ENCODE data around the gene DMRT2.

DMRT2 gene

GRCh38 chr9:1047591-1048230, 2.4 kb upstream of the DMRT2 start:
- DNase-seq = no peak

GRCh38 chr9:1048231-1048619, 1.9 kb upstream of the DMRT2 start:
- no peak for DNase-seq

- DNase-seq = no peak
Measured at GRCh38 chr9:1048811-1049210, 1.3 kb upstream of the DMRT2 start.

DNA sequence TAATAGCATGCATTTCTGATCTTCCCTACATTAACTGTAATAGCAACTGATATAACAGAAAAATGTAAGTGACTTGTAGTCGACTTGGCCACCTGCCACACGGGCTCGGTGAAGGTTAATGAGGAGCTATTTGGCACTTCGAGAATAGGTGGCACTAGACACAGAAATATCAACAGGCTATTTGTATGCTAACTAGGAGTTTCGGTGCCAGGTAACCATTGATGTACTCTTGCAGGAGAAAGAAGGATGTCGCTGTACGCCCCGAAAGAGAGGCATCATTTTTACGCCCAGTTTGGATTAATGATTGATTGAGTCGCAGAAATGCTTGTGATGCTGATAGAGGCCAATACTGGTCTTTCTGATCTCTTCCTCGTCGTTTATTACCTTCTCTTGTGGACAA, 516 bp upstream of the DMRT2 start:
- no peak for DNase-seq

GRCh38 chr9:1051210-1051583, 1.0 kb downstream of the DMRT2 start:
- peak; percentile 45 for DNase-seq

- peak; percentile 45 for DNase-seq
Measured at GRCh38 chr9:1051584-1052275, 1.6 kb downstream of the DMRT2 start.

DNA sequence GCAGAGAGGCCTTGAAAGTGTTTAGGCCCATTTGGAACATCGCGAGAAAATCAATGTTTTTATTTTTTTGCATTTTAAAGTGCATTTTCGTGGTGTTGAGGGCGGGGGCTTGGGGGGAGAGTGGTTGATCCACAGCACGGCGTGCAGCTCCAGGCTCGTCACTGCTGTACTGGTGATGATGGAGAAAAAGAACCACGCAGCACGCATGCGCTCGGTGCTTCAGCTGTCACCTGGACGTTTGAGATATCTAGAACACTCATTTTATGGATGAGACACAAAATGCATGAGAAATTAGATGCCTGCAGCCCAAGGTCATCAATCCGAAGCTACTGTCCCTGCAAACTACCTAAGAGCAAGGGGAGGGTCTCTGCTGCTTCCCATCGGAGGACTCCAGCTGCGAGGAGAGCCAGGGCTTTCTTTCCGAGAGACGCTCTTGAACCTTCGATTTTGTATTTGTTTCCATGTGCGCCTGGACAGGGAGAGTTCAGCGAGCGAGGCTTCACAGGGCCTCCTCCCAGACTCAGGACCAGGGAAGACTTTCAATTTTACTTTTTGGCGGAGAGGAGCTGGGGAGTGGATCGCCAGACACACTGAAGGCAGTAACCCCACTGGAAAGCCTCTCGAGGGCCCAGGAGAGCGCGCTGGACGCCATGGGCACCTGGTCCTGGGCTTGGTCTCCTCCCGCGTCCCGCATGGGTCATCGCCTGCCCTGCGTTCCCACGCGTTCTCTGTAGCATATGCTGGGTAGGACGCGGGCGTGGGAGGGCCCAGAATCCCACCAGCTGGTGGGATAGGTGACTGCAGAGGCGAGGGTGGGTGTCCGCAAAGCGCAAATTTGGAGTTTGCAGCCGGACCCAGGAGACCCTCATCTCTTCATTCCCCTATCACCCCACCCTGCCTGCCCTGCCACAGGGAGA, 2.5 kb downstream of the DMRT2 start:
- no peak for DNase-seq

DNA sequence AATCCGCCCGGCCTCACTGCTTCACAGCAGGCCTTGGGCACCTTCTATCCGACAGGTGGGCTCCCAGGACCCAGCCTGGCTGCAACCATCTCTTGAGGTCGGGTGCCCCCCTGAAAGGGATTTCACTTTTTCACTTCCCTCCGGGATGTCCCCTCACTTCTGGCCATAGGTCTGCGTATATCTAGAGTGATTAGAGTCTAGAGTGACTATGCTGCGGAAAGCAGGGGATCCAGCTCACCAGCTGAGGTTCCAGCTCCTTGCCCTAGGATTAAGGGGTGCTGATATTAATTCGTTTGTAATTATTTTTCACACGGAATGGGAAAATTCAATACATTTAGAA, 3.1 kb downstream of the DMRT2 start:
- DNase-seq = no peak

DNA sequence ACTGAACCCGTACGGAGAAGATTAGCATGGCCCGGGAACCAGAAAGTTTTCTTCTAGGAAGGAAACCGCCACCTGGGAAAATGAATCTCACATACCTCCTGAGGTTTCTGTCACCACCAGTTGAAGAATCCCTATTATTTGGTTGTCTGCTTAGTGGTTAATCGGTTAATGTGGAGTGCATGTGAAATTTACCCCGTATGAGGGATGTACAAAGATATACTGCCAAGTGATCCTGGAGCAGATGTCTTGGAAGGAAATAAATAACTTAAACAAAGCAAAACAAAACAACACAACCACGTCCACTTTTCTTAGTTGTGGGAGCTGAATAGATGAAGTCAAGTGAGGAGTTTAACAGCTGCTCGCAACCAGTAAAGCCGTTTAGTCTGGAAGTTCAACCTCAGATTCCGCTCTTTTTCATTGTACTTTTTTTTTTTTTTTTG, 3.8 kb downstream of the DMRT2 start:
- no peak for DNase-seq

DNA sequence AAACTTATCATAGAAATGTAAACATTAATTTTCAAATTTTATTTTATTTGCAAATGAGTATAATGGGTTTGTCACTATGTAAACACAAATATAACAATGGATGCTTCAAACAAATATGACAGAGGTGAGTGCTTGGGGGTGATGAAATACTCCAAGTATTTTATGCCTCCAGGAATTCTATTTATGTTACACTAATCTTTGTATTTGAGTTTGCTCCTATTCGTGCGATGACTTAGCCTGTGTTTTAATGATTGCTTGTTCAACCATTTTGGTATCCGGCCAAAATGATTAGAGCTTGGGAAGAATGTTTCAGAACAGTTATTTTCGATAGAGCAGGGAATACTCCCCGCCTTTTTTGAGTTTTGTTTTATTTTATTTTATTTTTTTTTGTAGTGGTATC, 5.0 kb downstream of the DMRT2 start:
- DNase-seq = no peak

GRCh38 chr9:1057910-1058309, 7.8 kb downstream of the DMRT2 start:
- DNase-seq = no peak

DNA sequence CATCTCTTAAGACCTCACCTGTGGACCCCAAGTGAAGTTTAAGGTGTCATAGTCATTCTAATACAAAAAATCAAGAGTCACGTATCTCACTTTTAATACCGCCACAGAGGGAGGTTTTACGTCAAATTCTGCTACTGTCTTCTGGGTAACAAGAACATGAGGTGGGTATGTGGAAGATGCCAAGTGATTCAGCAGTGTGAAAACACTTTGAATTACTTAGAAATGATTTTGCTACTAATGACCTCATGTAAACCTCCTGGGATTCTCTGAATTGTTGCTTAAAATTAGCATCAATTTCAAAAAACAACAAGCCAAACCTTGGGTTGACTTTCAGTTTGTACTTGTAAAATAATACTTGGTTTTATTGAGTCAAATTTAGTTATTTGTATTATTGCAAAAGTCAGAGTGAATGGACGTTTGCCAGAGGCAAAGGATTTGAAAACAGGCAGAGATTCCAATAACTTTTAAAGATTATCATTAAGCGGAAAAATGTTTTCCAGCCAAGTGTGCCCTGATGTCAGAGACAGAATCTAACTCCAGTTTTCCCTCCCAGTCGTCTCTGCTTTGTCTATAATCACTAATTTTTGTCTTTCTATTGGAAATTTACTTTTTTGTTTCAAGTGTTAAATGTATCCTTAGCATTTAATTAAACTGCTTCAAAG, 8.8 kb downstream of the DMRT2 start:
- no peak for DNase-seq

DNA sequence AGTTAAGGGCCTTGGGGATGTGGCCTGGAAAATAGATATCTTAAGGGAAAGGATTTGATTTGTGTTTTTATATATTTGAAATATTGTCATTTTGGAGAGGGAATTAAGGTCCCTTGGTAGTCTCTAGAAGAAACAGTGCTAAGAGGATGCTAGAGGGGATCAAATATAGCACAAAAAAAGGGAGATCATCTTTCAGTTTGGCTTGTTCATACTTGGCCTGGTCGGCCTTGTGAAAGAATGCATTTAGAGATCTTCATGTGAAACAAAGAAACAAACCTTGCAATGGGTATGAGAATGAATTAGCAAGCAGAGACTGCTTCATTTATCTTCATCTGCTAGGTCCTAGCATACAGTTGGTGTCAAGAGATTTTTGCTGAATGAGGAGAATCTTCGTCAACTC, 15.0 kb downstream of the DMRT2 start:
- no peak for DNase-seq

DNA sequence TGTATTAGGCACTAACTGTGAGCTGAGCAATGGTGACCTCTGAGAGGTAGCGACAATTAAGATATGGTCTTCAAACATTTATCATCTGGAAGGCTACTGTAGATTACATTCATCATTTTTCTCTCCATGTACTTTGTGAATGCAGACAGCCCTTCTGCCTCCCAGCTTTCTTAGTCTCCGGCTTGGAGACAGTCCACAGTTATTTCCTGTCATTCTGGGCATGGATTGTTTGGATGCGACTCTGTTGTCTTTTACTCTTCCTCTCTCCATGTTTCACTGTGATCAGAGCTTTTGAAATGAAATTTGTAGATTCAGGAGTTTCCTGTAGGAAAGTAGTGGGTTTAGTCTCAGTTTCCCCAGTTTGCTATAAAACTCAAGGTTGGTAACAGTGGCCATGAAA, 20.5 kb downstream of the DMRT2 start:
- DNase-seq = no peak

DNA sequence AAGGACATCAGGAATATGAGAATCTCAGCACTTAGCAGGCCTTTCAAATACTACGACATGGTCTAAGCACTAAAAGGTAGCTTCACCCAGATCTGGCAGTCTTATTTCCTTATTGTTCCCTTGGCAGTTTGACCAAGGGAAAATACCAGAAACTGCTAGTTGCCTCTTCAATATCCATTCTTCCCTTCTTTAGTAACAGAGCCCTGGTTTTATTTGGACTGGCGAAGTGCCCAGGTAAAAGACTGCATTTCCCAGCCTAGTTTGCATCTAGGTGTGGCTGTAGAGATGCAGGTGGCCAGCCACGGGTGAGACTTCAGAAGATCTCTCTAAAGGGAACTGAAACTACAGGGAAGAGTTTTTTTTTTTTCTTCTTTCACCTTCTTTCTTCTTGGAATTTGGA, 21.6 kb downstream of the DMRT2 start:
- DNase-seq = no peak

DNA sequence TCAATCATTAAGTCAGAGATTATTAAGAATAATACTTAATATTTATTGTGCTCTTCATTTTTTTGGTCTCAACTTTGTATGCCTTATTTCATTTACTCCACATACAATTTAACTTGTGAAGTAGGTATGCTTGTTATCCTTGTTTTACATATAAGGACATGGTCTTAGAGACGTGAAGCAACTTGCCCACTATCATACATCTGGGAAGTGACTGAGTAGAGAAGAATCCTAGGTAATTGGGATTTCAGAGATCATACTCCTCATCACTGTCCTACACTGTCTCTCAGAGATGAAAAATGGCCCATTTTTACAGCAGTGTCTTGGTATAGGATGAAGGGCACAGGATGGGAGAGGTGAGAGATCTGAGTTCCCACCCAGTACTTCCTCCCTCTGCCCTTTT, 23.3 kb downstream of the DMRT2 start:
- no peak for DNase-seq

DNA sequence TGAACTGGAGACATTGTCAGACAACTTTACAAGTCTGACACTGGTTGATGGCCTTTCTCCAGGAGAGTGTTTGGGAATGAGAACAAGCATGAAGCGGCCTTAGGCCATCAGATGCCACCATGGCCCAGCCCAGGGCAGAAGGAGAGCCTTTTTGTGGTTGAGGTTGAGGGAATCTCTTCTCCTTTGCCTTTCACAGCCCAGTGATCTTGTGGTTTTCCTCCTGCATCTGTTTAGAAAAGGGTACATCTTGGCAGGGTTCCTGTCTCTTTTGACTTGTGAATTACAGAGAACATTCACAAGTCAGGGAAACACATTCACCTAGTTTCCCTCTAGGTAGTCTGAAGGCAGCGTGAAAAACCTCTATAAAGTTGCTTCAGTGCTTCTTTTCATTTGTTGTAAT, 27.5 kb downstream of the DMRT2 start:
- no peak for DNase-seq

GRCh38 chr9:1083325-1083913, 33.3 kb downstream of the DMRT2 start:
- no peak for DNase-seq

DNA sequence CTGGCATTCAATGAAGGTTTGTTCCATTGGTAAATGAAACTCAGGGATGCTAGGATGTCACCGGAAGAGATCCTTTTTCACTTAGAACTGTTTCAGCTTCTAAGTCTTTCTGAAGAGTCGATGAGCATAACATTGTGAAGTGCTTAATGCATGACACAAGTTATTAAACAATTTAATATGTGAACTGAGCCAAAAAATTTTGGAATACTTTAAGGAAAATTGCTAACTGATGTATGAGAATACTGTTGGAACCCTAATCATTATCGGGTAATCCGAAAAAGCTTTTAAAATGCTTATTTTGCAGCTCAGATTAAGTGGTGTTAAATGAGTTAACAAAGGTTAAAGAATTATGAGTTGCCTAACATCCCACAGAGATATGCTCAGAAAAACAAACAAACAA, 34.9 kb downstream of the DMRT2 start:
- DNase-seq = no peak

DNA sequence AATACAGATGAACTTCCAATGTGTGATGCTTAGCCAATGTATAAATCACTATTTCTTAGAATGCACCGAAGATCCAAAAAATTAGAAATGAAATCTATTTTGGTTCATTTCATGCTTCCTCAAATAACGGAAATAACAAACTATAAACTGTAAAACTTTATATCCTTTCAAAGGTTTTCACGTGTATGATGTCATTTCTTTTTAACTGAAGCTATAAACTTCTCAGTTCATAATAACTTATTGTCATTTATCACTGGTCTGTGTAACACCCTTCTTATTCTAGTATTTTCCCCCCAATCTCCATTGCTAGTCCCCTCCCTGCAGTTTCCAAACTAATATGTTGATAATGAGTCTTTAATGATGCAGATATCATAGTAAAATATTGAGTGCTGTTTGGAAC, 36.4 kb downstream of the DMRT2 start:
- DNase-seq = no peak

DNA sequence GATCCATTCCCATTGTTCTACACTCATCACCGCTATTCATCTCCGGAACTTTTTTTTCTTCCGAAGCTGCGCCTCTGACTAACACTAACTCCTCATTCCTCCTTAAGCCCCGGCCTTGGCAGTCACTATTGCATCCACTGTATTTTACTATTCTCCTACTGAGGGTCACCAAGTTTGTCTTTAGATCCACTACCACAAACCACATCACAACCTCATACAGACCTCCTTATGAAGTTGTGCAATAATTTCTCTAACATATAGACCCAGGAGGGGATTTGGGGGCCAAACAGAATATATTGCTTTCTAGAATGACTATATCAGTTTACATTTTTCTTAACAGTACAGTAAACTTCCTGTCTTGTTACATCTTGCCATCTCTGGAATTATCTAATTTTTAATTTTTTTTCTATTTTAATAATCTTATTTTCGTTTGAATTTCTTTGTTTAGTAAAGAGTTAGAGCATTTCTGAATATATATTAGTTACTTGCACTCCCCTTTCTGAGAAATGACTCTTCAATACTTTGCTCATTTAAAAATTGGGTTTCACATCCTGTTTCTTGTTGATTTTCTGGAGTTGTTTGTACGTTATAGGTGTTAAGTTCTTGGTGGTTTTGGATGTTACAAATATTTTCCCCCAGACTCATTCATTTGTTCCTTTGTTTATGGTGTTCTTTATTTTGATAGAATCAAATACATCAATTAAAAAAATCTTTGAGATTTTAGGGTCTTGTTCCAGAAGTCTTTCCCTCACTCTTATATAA, 37.1 kb downstream of the DMRT2 start:
- no peak for DNase-seq

GRCh38 chr9:1094749-1095148, 44.6 kb downstream of the DMRT2 start:
- no peak for DNase-seq
